IMR-90 (cell line): ENCODE measurements around the gene IST1. TPM values are rescaled to one million over a fixed set of nuclear protein-coding genes. Genes with fewer than 3 reads are reported as not detected.

Source experiments
- ATAC-seq: fragments of 200-7000 bp; cut with Tn5 transposase; 2 replicates; pipeline ENCODE4 v1.9.1; 2020; ENCODE audit warnings: low read depth, mild to moderate bottlenecking, moderate library complexity
- Bru-seq: library from RNA; stranded (reverse); fragments of 400-500 nt; gene quantifications from one replicate; lab custom pipeline; 2021; lab: Mats Ljungman, UMichigan
- BruChase-seq, 2 experiments: library from RNA; stranded (reverse); fragments of 400-500 nt; gene quantifications; one replicate each; lab custom pipeline; 2021; lab: Mats Ljungman, UMichigan
- BruUV-seq: library from RNA; stranded (reverse); fragments of 400-500 nt; replicated peaks from 2 replicates; lab custom pipeline; 2021; lab: Mats Ljungman, UMichigan
- CTCF ChIA-PET: fragments of 300-600 bp; formaldehyde crosslinking; extraction: SDS; loops from one replicate; lab custom pipeline; 2021; ENCODE audit warnings: antibody characterized with exemption; lab: Yijun Ruan, JAX
- POLR2A ChIA-PET: fragments of 300-600 bp; sonication (Branson Sonifier 250); formaldehyde crosslinking; loops from one replicate; lab custom pipeline; 2022; ENCODE audit warnings: antibody characterized with exemption; ENCODE audit not compliant: unreplicated experiment; lab: Charles Lee
- DNase-seq: peaks from one replicate; pipeline ENCODE4 v3.0.0; 2013
- H2AFZ ChIP-seq: replicated peaks from 2 replicates; pipeline ENCODE3; 2013; ENCODE audit warnings: low read length, mild to moderate bottlenecking; ENCODE audit not compliant: poor library complexity
- H2AK5ac ChIP-seq: 2 replicates; pipeline ENCODE4 v1.6.1; 2013; ENCODE audit warnings: low read depth, low read length, inconsistent platforms
- H2AK9ac ChIP-seq: replicated peaks from 2 replicates; pipeline ENCODE3; 2013; ENCODE audit warnings: mild to moderate bottlenecking, low read depth, low read length, moderate library complexity; ENCODE audit not compliant: poor library complexity
- H2BK120ac ChIP-seq: 2 replicates; pipeline ENCODE4 v1.6.1; 2013; ENCODE audit warnings: low read depth, low read length, inconsistent platforms
- H2BK15ac ChIP-seq: 3 replicates; pipeline ENCODE4 v1.6.1; 2013; ENCODE audit warnings: low read depth, low read length, inconsistent platforms
- H2BK20ac ChIP-seq: 2 replicates; pipeline ENCODE4 v1.6.1; 2013; ENCODE audit warnings: low read depth, mild to moderate bottlenecking, inconsistent platforms, low read length, moderate library complexity
- H2BK5ac ChIP-seq: 2 replicates; pipeline ENCODE4 v1.6.1; 2013; ENCODE audit warnings: mild to moderate bottlenecking, low read depth, low read length, inconsistent platforms; ENCODE audit not compliant: poor library complexity, severe bottlenecking
- H3K14ac ChIP-seq: replicated peaks from 2 replicates; pipeline ENCODE4 v1.6.1; 2013; ENCODE audit warnings: low read depth, low read length, inconsistent platforms
- H3K18ac ChIP-seq: 2 replicates; pipeline ENCODE4 v1.6.1; 2013; ENCODE audit warnings: low read depth, low read length, control low read depth
- H3K23ac ChIP-seq: 2 replicates; pipeline ENCODE4 v1.6.1; 2013; ENCODE audit warnings: low read depth, low read length, inconsistent platforms
- H3K27ac ChIP-seq: 2 replicates; pipeline ENCODE4 v1.5.1; 2013; ENCODE audit warnings: mild to moderate bottlenecking, control low read depth, low read length; ENCODE audit not compliant: insufficient read depth
- H3K27me3 ChIP-seq: 2 replicates; pipeline ENCODE4 v1.6.1; 2013; ENCODE audit warnings: low read length; ENCODE audit not compliant: control insufficient read depth, insufficient read depth
- H3K36me3 ChIP-seq: 2 replicates; pipeline ENCODE4 v1.6.1; 2013; ENCODE audit warnings: low read length, mixed read lengths; ENCODE audit not compliant: control insufficient read depth, insufficient read depth
- H3K4ac ChIP-seq: 2 replicates; pipeline ENCODE4 v1.6.1; 2013; ENCODE audit warnings: low read depth, low read length, inconsistent platforms
- H3K4me1 ChIP-seq: 2 replicates; pipeline ENCODE4 v1.6.1; 2013; ENCODE audit warnings: low read length, mixed read lengths; ENCODE audit not compliant: control insufficient read depth, insufficient read depth
- H3K4me2 ChIP-seq: 2 replicates; pipeline ENCODE4 v1.6.1; 2013; ENCODE audit warnings: low read depth, mild to moderate bottlenecking, control low read depth, low read length, moderate library complexity
- H3K4me3 ChIP-seq: 2 replicates; pipeline ENCODE4 v1.5.1; 2013; ENCODE audit warnings: low read depth, mild to moderate bottlenecking, control low read depth, low read length, moderate library complexity; ENCODE audit not compliant: insufficient read depth
- H3K56ac ChIP-seq: 2 replicates; pipeline ENCODE4 v1.6.1; 2013; ENCODE audit warnings: low read length, inconsistent platforms; ENCODE audit not compliant: insufficient read depth; ENCODE audit errors: extremely low read depth
- H3K79me1 ChIP-seq, 2 experiments: 2 replicates each; pipeline ENCODE4 v1.6.1; 2013; ENCODE audit warnings: low read length in 2 of 2, inconsistent platforms in 1 of 2, low read depth in 1 of 2
- H3K9ac ChIP-seq: 2 replicates; pipeline ENCODE4 v1.6.1; 2013; ENCODE audit warnings: low read depth, low read length, control low read depth
- H3K9me1 ChIP-seq: 2 replicates; pipeline ENCODE4 v1.6.1; 2013; ENCODE audit warnings: low read length, inconsistent platforms; ENCODE audit not compliant: insufficient read depth
- H3K9me3 ChIP-seq: 2 replicates; pipeline ENCODE4 v1.6.1; 2013; ENCODE audit warnings: low read length; ENCODE audit not compliant: control insufficient read depth, insufficient read depth
- H4K20me1 ChIP-seq: 2 replicates; pipeline ENCODE4 v1.6.1; 2013; ENCODE audit warnings: low read length, inconsistent platforms; ENCODE audit not compliant: insufficient read depth
- H4K5ac ChIP-seq: 2 replicates; pipeline ENCODE4 v1.6.1; 2013; ENCODE audit warnings: mild to moderate bottlenecking, low read depth, low read length, control low read depth
- H4K8ac ChIP-seq, 2 experiments: 2 replicates each; pipeline ENCODE4 v1.6.1; 2013; ENCODE audit warnings: low read depth in 2 of 2, low read length in 2 of 2, control low read depth in 1 of 2, inconsistent platforms in 1 of 2
- H4K91ac ChIP-seq: 2 replicates; pipeline ENCODE4 v1.6.1; 2013; ENCODE audit warnings: low read depth, low read length, inconsistent platforms; ENCODE audit not compliant: insufficient read depth
- BHLHE40 ChIP-seq: fragments of 150-350 bp; IDR thresholded peaks from 2 replicates; pipeline ENCODE4 v1.6.1; 2016; ENCODE audit warnings: mild to moderate bottlenecking, low read depth, low read length
- CEBPB ChIP-seq: IDR thresholded peaks from 2 replicates; pipeline ENCODE4 v1.6.1; 2012; ENCODE audit warnings: low read depth, low read length, improper control_type of control experiment
- CHD1 ChIP-seq: IDR thresholded peaks from 2 replicates; pipeline ENCODE4 v1.6.1; 2012; ENCODE audit warnings: low read depth, low read length, improper control_type of control experiment
- ELK1 ChIP-seq: fragments of 150-350 bp; IDR thresholded peaks from 2 replicates; pipeline ENCODE4 v1.6.1; 2016; ENCODE audit warnings: low read depth, mild to moderate bottlenecking, low read length, moderate library complexity, borderline replicate concordance
- MAFK ChIP-seq: IDR thresholded peaks from 2 replicates; pipeline ENCODE4 v1.6.1; 2012; ENCODE audit warnings: low read depth, low read length, improper control_type of control experiment
- MAZ ChIP-seq: IDR thresholded peaks from 2 replicates; pipeline ENCODE4 v1.6.1; 2012; ENCODE audit warnings: low read depth, mild to moderate bottlenecking, low read length, improper control_type of control experiment, moderate library complexity, borderline replicate concordance
- MXI1 ChIP-seq: IDR thresholded peaks from 2 replicates; pipeline ENCODE4 v1.6.1; 2012; ENCODE audit warnings: low read depth, mild to moderate bottlenecking, low read length, moderate library complexity, borderline replicate concordance
- NFE2L2 ChIP-seq: fragments of 150-350 bp; IDR thresholded peaks from 2 replicates; pipeline ENCODE4 v1.6.1; 2016; ENCODE audit warnings: low read depth, mild to moderate bottlenecking, low read length
- POLR2A ChIP-seq: IDR thresholded peaks from 2 replicates; pipeline ENCODE4 v1.6.1; 2012; ENCODE audit warnings: mild to moderate bottlenecking, low read depth, low read length
- RAD21 ChIP-seq: IDR thresholded peaks from 2 replicates; pipeline ENCODE4 v1.6.1; 2012; ENCODE audit warnings: low read length, improper control_type of control experiment
- RCOR1 ChIP-seq: IDR thresholded peaks from 2 replicates; pipeline ENCODE4 v1.6.1; 2012; ENCODE audit warnings: mild to moderate bottlenecking, low read length, improper control_type of control experiment; ENCODE audit not compliant: insufficient replicate concordance
- RFX5 ChIP-seq: IDR thresholded peaks from 2 replicates; pipeline ENCODE4 v1.8.0; 2012; ENCODE audit warnings: low read depth, mild to moderate bottlenecking, low read length, moderate library complexity
- SMC3 ChIP-seq: fragments of 150-350 bp; IDR thresholded peaks from 2 replicates; pipeline ENCODE4 v1.6.1; 2016; ENCODE audit warnings: low read depth, mild to moderate bottlenecking, antibody characterized with exemption, low read length, moderate library complexity
- USF2 ChIP-seq: fragments of 150-350 bp; IDR thresholded peaks from 2 replicates; pipeline ENCODE4 v1.6.1; 2017; ENCODE audit warnings: mild to moderate bottlenecking, antibody characterized with exemption, low read length, low read depth
- WGBS, 2 experiments: methylation state at CpG; one replicate each; pipeline versions ENCODE4 v1.1.5 to v1.1.7; 2013; ENCODE audit warnings: missing lambda C conversion rate in 2 of 2; ENCODE audit not compliant: insufficient read length in 1 of 2; ENCODE audit errors: extremely low coverage in 2 of 2; 5-methylcytosine and 5-hydroxymethylcytosine counted together
- dilution Hi-C: fragments of 300-500 bp; cut with HindIII; formaldehyde crosslinking; loops from one replicate; pipeline ENCODE4 v1.14.3; 2018; ENCODE audit warnings: low sequenced_read_pairs; ENCODE audit not compliant: unreplicated experiment
- in situ Hi-C: fragments of 300-500 bp; cut with MboI; formaldehyde crosslinking; loops from 3 replicates; pipeline ENCODE4 v1.14.3; 2019; ENCODE audit warnings: low sequenced_read_pairs, inconsistent platforms, mixed read lengths
- intact Hi-C: fragments of 100-400 bp; cut with micrococcal nuclease; formaldehyde crosslinking; loops from 2 replicates; pipeline ENCODE4 v1.10.0; 2022
- long read RNA-seq: library from polyadenylated mRNA; unstranded; transcript quantifications from one replicate; pipeline ENCODE4 v2.0.0, GENCODE V29; 2021; ENCODE audit not compliant: unreplicated experiment
- polyA plus RNA-seq, 3 experiments: library from polyadenylated mRNA; depleted of rRNA; stranded (reverse); fragments of >200 nt; gene quantifications; 2 replicates each; pipeline ENCODE4 v1.2.3, GENCODE V29; 2012; ENCODE audit warnings: low replicate concordance in 1 of 3
- total RNA-seq: library from RNA; depleted of rRNA; stranded (reverse); fragments of >200 nt; gene quantifications from 2 replicates; pipeline ENCODE4 v1.2.3, GENCODE V29; 2012; rRNA removed

The IST1 gene
- total RNA-seq = 175 and 186 TPM in 2 replicates
- polyA plus RNA-seq (2012; rRNA removed) = 122 and 134 TPM in 2 replicates
- polyA plus RNA-seq (2012; cell fraction: cytosol; rRNA removed) = 52.7 and 72.3 TPM in 2 replicates
- polyA plus RNA-seq (2012; cell fraction: nucleus; rRNA removed; ENCODE audit: low replicate concordance) = 112 and 358 TPM in 2 replicates
- percentile 95 among the genes with signal in this experiment for Bru-seq, nascent RNA
- BruChase-seq, experiment 1, labeled RNA remaining after a 6-hour chase = percentile 96 among the genes with signal in this experiment
- percentile 93 among the genes with signal in this experiment for BruChase-seq, experiment 2, labeled RNA remaining after a 2-hour chase
- long read RNA-seq, full-length matches to known transcripts = 84 of 134 reads
- long read RNA-seq, partial matches to known transcripts = 13 of 134 reads
- long read RNA-seq, other reads (novel, unspliced or antisense) = 37 of 134 reads

- CTCF ChIA-PET = interaction anchor here (0.6 to 1.1 kb wide), 2 partner anchors 18 to 66 kb away, joined by 3 read pairs; no protein-coding TSS in a partner anchor
- peak; percentile 97 for TF ChIP-seq MAZ
- TF ChIP-seq MXI1 = peak; percentile 77
- TF ChIP-seq POLR2A = peak; percentile 92
- no peak for TF ChIP-seq CEBPB
- no peak for TF ChIP-seq SMC3
- no peak for TF ChIP-seq RFX5
- TF ChIP-seq USF2 = peak; percentile 47
- TF ChIP-seq RCOR1 = peak; percentile 92
- no peak for TF ChIP-seq NFE2L2
- no peak for TF ChIP-seq MAFK
- no peak for TF ChIP-seq ELK1
- peak; percentile 87 for TF ChIP-seq BHLHE40
- no peak for TF ChIP-seq RAD21
- no peak for TF ChIP-seq CHD1
Observed at GRCh38 chr16:71894921-71895678, at the start of gene IST1. Gene IST1, plus strand, starts transcription at chr16:71895531. Its CDS starts 20,110 bp downstream, at chr16:71915641.

More at GRCh38 chr16:71894921-71895678, at the start of gene IST1:
- peak within 1 kb of the TSS; percentile 85 to 94 for H4K8ac ChIP-seq
- peak within 1 kb of the TSS; percentile 95 for H4K91ac ChIP-seq
- H3K79me1 ChIP-seq = peaks cover 0 to 3% of the 10 kb centered on the region in 2 experiments; a peak in 2 of 4 replicates
- POLR2A ChIA-PET = interaction anchor here (0.6 kb wide), 1 partner anchor 119 kb away, joined by 3 read pairs; no protein-coding TSS in a partner anchor
- H3K27me3 ChIP-seq = no peaks in the 10 kb centered on the region
- peak within 1 kb of the TSS; percentile 95 for H2AFZ ChIP-seq
- DNase-seq = peak; percentile 99
- BruUV-seq = TSS peak; percentile 73
- H2BK5ac ChIP-seq = peak within 1 kb of the TSS; percentile 91
- peak within 1 kb of the TSS; percentile 99 for H3K4ac ChIP-seq
- peak within 1 kb of the TSS; percentile 50; the same call in 1 of the 3 replicates for H2BK15ac ChIP-seq
- H2BK120ac ChIP-seq = peak within 1 kb of the TSS; percentile 82
- peak within 1 kb of the TSS; percentile 99 for H2AK9ac ChIP-seq
- peaks cover 2% of the 10 kb centered on the region for H3K4me1 ChIP-seq
- 0% methylated on average over 33 of the region's 67 CpGs; no CpG with 5 or more reads in 1 of the 2 experiments for WGBS, 2 experiments
- H3K18ac ChIP-seq = peak within 1 kb of the TSS; percentile 87
- peak within 1 kb of the TSS; percentile 98 for H3K56ac ChIP-seq
- H3K9me1 ChIP-seq = peaks cover 2% of the 10 kb centered on the region; the same call in 1 of the 2 replicates
- no peaks in the 10 kb centered on the region for H3K9me3 ChIP-seq
- peak within 1 kb of the TSS; percentile 100 for H3K23ac ChIP-seq
- H3K9ac ChIP-seq = peak within 1 kb of the TSS; percentile 98
- H3K14ac ChIP-seq = peak within 1 kb of the TSS; percentile 99
- 0 out of 2 replicates have a peak, but pooled peaks cover 1% of the 10 kb centered on the region for H3K36me3 ChIP-seq
- H4K20me1 ChIP-seq = peaks cover 43% of the 10 kb centered on the region
- in situ Hi-C loops (no loop called here), intact Hi-C loops (loop anchor here (1.0 to 5.0 kb wide), 4 partner anchors 11 to 86 kb away; partner anchors contain the start of gene ZNF821), dilution Hi-C loops (no loop called here)
- peak within 1 kb of the TSS; percentile 80 for H3K4me3 ChIP-seq
- H3K4me2 ChIP-seq = peak within 1 kb of the TSS; percentile 94
- peak within 1 kb of the TSS; percentile 96 for H2AK5ac ChIP-seq
- peak within 1 kb of the TSS; percentile 97 for H3K27ac ChIP-seq
- ATAC-seq = peak; percentile 96
- peak within 1 kb of the TSS; percentile 94 for H4K5ac ChIP-seq
- H2BK20ac ChIP-seq = no peak within 1 kb of the TSS
